Endodermal cell (in vitro differentiated cells): ENCODE data around the gene OVCA2. TPM values are rescaled to one million over a fixed set of nuclear protein-coding genes. Genes with fewer than 3 reads are reported as not detected.

Source experiments
- DNase-seq: peaks from one replicate; pipeline ENCODE4 v3.0.0-alpha.2; 2017
- H3K27ac ChIP-seq: 2 replicates; pipeline ENCODE4 v1.5.1; 2013; ENCODE audit warnings: mild to moderate bottlenecking, low read depth, low read length, moderate library complexity
- H3K27me3 ChIP-seq: 2 replicates; pipeline ENCODE4 v1.6.1; 2013; ENCODE audit warnings: mild to moderate bottlenecking, low read length, moderate library complexity; ENCODE audit not compliant: insufficient read depth, control insufficient read depth, poor library complexity, severe bottlenecking
- H3K36me3 ChIP-seq: 2 replicates; pipeline ENCODE4 v1.7.0; 2013; ENCODE audit warnings: mild to moderate bottlenecking, low read length, moderate library complexity; ENCODE audit not compliant: control insufficient read depth, insufficient read depth
- H3K4me1 ChIP-seq: one replicate; pipeline ENCODE4 v1.7.0; 2013; ENCODE audit warnings: low read length; ENCODE audit not compliant: control insufficient read depth, insufficient read depth
- H3K4me3 ChIP-seq: 2 replicates; pipeline ENCODE4 v1.5.1; 2013; ENCODE audit warnings: mild to moderate bottlenecking, low read length, moderate library complexity
- H3K9ac ChIP-seq: 2 replicates; pipeline ENCODE4 v1.6.1; 2013; ENCODE audit warnings: mild to moderate bottlenecking, low read length, moderate library complexity; ENCODE audit not compliant: poor library complexity, severe bottlenecking; ENCODE audit errors: extremely low read depth
- H3K9me3 ChIP-seq: 2 replicates; pipeline ENCODE4 v1.6.1; 2013; ENCODE audit warnings: mild to moderate bottlenecking, low read length, moderate library complexity; ENCODE audit not compliant: control insufficient read depth
- H3K27ac Mint-ChIP-seq: 2 replicates; pipeline ENCODE4 v1.8.0; 2020; ENCODE audit warnings: mixed read lengths
- H3K27me3 Mint-ChIP-seq: 2 replicates; pipeline ENCODE4 v1.8.0; 2021; ENCODE audit warnings: mild to moderate bottlenecking, mixed read lengths; ENCODE audit not compliant: insufficient read depth
- H3K36me3 Mint-ChIP-seq: 2 replicates; pipeline ENCODE4 v1.8.0; 2020; ENCODE audit warnings: low read depth, mixed read lengths
- H3K4me1 Mint-ChIP-seq: 2 replicates; pipeline ENCODE4 v1.8.0; 2020; ENCODE audit warnings: mixed read lengths
- H3K4me3 Mint-ChIP-seq: 2 replicates; pipeline ENCODE4 v1.8.0; 2020; ENCODE audit warnings: mild to moderate bottlenecking, moderate library complexity, mixed read lengths
- H3K9me3 Mint-ChIP-seq: 2 replicates; pipeline ENCODE4 v1.8.0; 2020; ENCODE audit warnings: mild to moderate bottlenecking, mixed read lengths
- WGBS, 2 experiments: methylation state at CpG; one replicate each; pipeline versions ENCODE4 v1.1.5 to v1.1.7; 2013; ENCODE audit warnings: missing lambda C conversion rate in 2 of 2, mixed read lengths in 1 of 2; ENCODE audit not compliant: insufficient coverage in 1 of 2, insufficient read length in 1 of 2; 5-methylcytosine and 5-hydroxymethylcytosine counted together
- total RNA-seq, 2 donors: library from RNA; stranded (reverse); fragmentation: NEBNext Ultra II Directional in 1 of 2; extraction: Animal tissue kit (Norgen Biotek cat#: 25700) in 1 of 2; gene quantifications; 2 replicates in 1 of 2; 3 replicates in 1 of 2; pipeline ENCODE4 v1.2.1, GENCODE V29; 2021
- TF ChIP-seq, protein P1 (sequence below): fragments of 200-600 bp; sonication (generic); conservative IDR thresholded peaks from 2 replicates; pipeline ENCODE4 v1.5.0; 2021; ENCODE audit warnings: antibody characterized with exemption, mild to moderate bottlenecking

Gene OVCA2
- total RNA-seq, 2 donors from 2014 or later, result 19.8 to 27.5 TPM

DNA sequence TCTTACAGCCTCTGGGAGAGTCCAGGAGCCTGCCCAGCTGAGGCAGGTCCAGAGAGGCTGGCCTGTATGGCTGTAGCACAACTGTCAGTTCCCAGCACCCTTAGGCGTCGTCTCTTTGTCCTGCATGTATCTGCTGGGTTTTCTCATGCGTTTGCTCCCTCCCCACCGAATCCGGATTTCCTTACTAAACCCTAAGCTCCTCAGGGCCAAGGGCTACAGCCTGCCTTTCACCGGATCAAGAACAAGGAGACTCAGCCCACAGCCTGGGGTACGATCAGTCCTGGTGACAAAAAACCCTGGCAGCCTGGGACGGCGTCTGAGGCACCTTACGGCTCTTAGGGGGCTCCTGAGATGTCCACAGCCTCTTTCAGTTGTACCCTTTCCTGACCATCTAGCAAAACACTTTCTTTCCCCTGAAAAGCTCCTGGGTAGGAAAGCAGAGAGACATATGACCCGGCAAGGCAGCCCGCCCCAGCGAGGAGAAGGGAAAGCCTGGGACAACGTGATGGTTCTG, 25.3 kb downstream of the OVCA2 start:
- Histone ChIP-seq H3K9me3 (no peaks in the 10 kb centered on the region), H3K36me3 (peaks cover 91% of the 10 kb centered on the region), H3K27me3 (no peaks in the 10 kb centered on the region), H3K4me3 (no peak overlapping the region), H3K4me1 (peaks cover 10% of the 10 kb centered on the region), H3K9ac (no peak overlapping the region), H3K27ac (no peak overlapping the region)
- TF ChIP-seq, protein P1, sequence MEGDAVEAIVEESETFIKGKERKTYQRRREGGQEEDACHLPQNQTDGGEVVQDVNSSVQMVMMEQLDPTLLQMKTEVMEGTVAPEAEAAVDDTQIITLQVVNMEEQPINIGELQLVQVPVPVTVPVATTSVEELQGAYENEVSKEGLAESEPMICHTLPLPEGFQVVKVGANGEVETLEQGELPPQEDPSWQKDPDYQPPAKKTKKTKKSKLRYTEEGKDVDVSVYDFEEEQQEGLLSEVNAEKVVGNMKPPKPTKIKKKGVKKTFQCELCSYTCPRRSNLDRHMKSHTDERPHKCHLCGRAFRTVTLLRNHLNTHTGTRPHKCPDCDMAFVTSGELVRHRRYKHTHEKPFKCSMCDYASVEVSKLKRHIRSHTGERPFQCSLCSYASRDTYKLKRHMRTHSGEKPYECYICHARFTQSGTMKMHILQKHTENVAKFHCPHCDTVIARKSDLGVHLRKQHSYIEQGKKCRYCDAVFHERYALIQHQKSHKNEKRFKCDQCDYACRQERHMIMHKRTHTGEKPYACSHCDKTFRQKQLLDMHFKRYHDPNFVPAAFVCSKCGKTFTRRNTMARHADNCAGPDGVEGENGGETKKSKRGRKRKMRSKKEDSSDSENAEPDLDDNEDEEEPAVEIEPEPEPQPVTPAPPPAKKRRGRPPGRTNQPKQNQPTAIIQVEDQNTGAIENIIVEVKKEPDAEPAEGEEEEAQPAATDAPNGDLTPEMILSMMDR, result no peak
- peaks cover 24% of the 10 kb centered on the region for H3K4me1 Mint-ChIP-seq
- 96% methylated on average over 8 to 14 of the region's 14 CpGs for WGBS, 2 experiments
- H3K9me3 Mint-ChIP-seq, result no peaks in the 10 kb centered on the region
- no peak overlapping the region for H3K4me3 Mint-ChIP-seq
- H3K36me3 Mint-ChIP-seq, result peaks cover 58% of the 10 kb centered on the region
- no peak for DNase-seq
- H3K27ac Mint-ChIP-seq, result no peak overlapping the region
- no peaks in the 10 kb centered on the region for H3K27me3 Mint-ChIP-seq

DNA sequence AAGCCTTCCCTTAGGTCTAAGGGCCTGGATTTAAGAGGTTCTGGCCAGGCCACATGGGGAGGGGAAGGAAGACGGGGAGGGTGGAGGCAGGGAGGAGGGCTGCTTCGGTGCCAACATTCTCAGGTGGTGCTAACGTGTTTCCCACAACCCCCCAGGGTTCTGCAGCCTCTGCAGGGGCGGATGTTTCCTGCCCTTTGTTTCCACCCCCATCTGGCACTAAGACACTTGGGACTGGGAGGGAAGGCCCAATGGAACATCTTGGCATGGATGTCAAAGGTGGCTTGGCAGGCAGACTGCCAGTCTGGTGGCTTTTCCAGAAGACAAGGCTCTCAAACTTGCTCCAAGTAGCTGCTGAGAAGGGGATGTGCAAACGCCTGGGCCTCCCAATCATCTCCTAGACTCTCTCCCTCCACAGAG, 25.8 kb downstream of the OVCA2 start:
- Mint-ChIP-seq H3K27me3 (no peaks in the 10 kb centered on the region), H3K27ac (no peak overlapping the region), H3K9me3 (no peaks in the 10 kb centered on the region), H3K4me3 (no peak overlapping the region), H3K4me1 (peaks cover 19% of the 10 kb centered on the region), H3K36me3 (peaks cover 55% of the 10 kb centered on the region)
- Histone ChIP-seq H3K27me3 (no peaks in the 10 kb centered on the region), H3K4me1 (peaks cover 10% of the 10 kb centered on the region), H3K9me3 (no peaks in the 10 kb centered on the region), H3K27ac (no peak overlapping the region), H3K36me3 (peaks cover 91% of the 10 kb centered on the region), H3K9ac (no peak overlapping the region), H3K4me3 (no peak overlapping the region)
- WGBS, 2 experiments, result 93% methylated on average over 3 to 5 of the region's 5 CpGs
- DNase-seq, result no peak
- TF ChIP-seq, protein P1, result no peak

DNA sequence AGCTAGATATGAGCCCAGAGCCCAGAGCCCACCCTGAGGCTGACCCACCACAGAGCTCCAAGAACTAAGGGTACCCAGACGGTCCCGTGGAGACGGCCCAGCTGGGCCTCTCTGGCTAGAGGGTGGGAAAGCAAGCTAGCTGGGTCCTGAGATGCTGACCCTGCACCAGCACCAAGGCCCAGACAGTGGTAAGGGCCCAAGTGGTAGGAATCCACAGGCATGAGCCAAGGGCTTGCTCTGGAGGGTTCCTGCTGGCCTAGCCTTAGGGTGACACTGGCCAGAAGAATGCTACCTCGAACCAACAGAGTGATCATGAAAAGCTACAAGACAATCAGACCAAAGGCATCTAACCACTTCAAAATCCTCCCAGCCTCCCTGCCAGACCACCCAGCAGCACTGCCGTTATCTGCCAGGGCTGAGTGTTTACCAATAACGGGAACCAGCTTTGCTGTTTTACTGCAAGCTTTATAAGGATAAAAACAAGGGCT, 26.3 kb downstream of the OVCA2 start:
- Mint-ChIP-seq H3K4me1 (peaks cover 15% of the 10 kb centered on the region), H3K27ac (no peak overlapping the region), H3K27me3 (no peaks in the 10 kb centered on the region), H3K4me3 (no peak overlapping the region), H3K9me3 (no peaks in the 10 kb centered on the region), H3K36me3 (peaks cover 54% of the 10 kb centered on the region)
- Histone ChIP-seq H3K9ac (no peak overlapping the region), H3K27me3 (no peaks in the 10 kb centered on the region), H3K27ac (peak overlapping the region; percentile 57), H3K4me1 (peaks cover 9% of the 10 kb centered on the region), H3K4me3 (no peak overlapping the region), H3K9me3 (no peaks in the 10 kb centered on the region), H3K36me3 (peaks cover 91% of the 10 kb centered on the region)
- WGBS, 2 experiments, result 92 to 100% methylated on average over 5 to 6 of the region's 6 CpGs
- TF ChIP-seq, protein P1, result no peak
- DNase-seq, result no peak
